Measurements from ENCODE around the gene KRTAP10-5.

DNA sequence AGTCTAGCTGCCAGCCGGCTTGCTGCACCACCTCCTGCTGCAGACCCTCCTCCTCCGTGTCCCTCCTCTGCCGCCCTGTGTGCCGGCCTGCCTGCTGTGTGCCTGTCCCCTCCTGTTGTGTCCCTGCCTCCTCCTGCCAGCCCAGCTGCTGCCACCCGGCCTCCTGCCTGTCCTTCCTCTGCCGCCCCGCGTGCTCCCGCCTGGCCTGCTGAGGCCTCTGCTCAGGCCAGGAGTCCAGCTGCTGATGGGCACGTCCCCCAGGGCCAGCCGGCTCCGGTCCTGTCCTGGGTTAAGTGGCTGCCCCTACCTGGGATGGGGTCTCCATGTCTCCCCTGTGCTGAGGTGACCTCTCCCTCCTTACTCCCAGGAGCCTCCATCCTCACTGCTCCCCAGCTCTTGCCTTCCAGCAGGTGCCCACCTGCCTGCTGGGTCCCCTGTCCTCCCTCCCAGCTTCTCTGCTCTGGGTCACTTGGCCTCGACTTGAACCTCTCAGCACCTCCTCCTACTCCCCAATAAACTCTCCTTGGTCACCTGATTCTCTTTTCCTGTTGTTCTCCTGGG, 32.3 kb upstream of the KRTAP10-5 start:
- TF ChIP-seq, protein P1, sequence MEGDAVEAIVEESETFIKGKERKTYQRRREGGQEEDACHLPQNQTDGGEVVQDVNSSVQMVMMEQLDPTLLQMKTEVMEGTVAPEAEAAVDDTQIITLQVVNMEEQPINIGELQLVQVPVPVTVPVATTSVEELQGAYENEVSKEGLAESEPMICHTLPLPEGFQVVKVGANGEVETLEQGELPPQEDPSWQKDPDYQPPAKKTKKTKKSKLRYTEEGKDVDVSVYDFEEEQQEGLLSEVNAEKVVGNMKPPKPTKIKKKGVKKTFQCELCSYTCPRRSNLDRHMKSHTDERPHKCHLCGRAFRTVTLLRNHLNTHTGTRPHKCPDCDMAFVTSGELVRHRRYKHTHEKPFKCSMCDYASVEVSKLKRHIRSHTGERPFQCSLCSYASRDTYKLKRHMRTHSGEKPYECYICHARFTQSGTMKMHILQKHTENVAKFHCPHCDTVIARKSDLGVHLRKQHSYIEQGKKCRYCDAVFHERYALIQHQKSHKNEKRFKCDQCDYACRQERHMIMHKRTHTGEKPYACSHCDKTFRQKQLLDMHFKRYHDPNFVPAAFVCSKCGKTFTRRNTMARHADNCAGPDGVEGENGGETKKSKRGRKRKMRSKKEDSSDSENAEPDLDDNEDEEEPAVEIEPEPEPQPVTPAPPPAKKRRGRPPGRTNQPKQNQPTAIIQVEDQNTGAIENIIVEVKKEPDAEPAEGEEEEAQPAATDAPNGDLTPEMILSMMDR (IDR thresholded peaks at IDR 0.05), result no peak
- TF ChIP-seq CREM (CRISPR knock-in tag; IDR thresholded peaks at IDR 0.05), result no peak
- TF ChIP-seq, protein P2, sequence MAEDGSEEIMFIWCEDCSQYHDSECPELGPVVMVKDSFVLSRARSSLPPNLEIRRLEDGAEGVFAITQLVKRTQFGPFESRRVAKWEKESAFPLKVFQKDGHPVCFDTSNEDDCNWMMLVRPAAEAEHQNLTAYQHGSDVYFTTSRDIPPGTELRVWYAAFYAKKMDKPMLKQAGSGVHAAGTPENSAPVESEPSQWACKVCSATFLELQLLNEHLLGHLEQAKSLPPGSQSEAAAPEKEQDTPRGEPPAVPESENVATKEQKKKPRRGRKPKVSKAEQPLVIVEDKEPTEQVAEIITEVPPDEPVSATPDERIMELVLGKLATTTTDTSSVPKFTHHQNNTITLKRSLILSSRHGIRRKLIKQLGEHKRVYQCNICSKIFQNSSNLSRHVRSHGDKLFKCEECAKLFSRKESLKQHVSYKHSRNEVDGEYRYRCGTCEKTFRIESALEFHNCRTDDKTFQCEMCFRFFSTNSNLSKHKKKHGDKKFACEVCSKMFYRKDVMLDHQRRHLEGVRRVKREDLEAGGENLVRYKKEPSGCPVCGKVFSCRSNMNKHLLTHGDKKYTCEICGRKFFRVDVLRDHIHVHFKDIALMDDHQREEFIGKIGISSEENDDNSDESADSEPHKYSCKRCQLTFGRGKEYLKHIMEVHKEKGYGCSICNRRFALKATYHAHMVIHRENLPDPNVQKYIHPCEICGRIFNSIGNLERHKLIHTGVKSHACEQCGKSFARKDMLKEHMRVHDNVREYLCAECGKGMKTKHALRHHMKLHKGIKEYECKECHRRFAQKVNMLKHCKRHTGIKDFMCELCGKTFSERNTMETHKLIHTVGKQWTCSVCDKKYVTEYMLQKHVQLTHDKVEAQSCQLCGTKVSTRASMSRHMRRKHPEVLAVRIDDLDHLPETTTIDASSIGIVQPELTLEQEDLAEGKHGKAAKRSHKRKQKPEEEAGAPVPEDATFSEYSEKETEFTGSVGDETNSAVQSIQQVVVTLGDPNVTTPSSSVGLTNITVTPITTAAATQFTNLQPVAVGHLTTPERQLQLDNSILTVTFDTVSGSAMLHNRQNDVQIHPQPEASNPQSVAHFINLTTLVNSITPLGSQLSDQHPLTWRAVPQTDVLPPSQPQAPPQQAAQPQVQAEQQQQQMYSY (CRISPR knock-in tag; IDR thresholded peaks at IDR 0.05), result no peak
- no peak for TF ChIP-seq FOXJ3 (CRISPR knock-in tag; IDR thresholded peaks at IDR 0.05; ENCODE audit: borderline replicate concordance)
- no peak for TF ChIP-seq KAT7 (CRISPR knock-in tag; IDR thresholded peaks at IDR 0.05; ENCODE audit: borderline replicate concordance)
